A549 (cell line): ENCODE measurements around the gene TEP1. TPM values are rescaled to one million over a fixed set of nuclear protein-coding genes. Genes with fewer than 3 reads are reported as not detected.

Source experiments
- ATAC-seq, 2 experiments: fragments of 200-7000 bp in 1 of 2; fragments of >200 bp in 1 of 2; cut with Nextera tagmentation in 1 of 2; cut with Tn5 transposase in 1 of 2; 3 replicates each; pipeline versions ENCODE4 v1.8.0 to v1.9.1; 2018 to 2020; ENCODE audit warnings: mild to moderate bottlenecking in 1 of 2, moderate library complexity in 1 of 2
- CTCF ChIA-PET: fragments of 300-600 bp; sonication (Branson Sonifier 250); formaldehyde crosslinking; extraction: SDS; loops from one replicate; lab custom pipeline; 2021; ENCODE audit warnings: antibody characterized with exemption, inconsistent platforms; lab: Yijun Ruan, JAX
- POLR2A ChIA-PET: fragments of 350-600 bp; formaldehyde crosslinking; extraction: SDS; loops from one replicate; lab custom pipeline; 2021; ENCODE audit warnings: antibody characterized with exemption, inconsistent platforms; lab: Yijun Ruan, JAX
- DNase-seq, 2 experiments: peaks; one replicate each; pipeline versions ENCODE4 v3.0.0 to v3.0.0-alpha.2; 2011 to 2016; ENCODE audit warnings: low read depth in 1 of 2, low spot score in 1 of 2
- FAIRE-seq: peaks from 2 replicates; lab custom pipeline; 2011; peaks lifted over from hg19 to GRCh38; lab: Jason Lieb, UNC
- H3K27ac ChIP-seq, 2 experiments: fragments of >200 bp; sonication (Bioruptor Twin); formaldehyde crosslinking; 3 replicates each; pipeline ENCODE4 v1.5.1; 2016 to 2017
- H3K4me1 ChIP-seq: fragments of >200 bp; sonication (Bioruptor Twin); formaldehyde crosslinking; 3 replicates; pipeline ENCODE4 v1.6.1; 2016
- H3K4me2 ChIP-seq: fragments of >200 bp; sonication (Bioruptor Twin); formaldehyde crosslinking; 3 replicates; pipeline ENCODE4 v1.6.1; 2016
- H3K4me3 ChIP-seq: fragments of >200 bp; sonication (Bioruptor Twin); formaldehyde crosslinking; 3 replicates; pipeline ENCODE4 v1.5.1; 2016
- H3K9me3 ChIP-seq: fragments of >200 bp; sonication (Bioruptor Twin); formaldehyde crosslinking; 3 replicates; pipeline ENCODE4 v1.6.1; 2016
- CHD4 ChIP-seq: fragments of 200-600 bp; sonication (generic); IDR thresholded peaks from 2 replicates; pipeline ENCODE4 v1.6.1; 2016; ENCODE audit warnings: antibody characterized with exemption, mild to moderate bottlenecking, borderline replicate concordance
- CTCF ChIP-seq: fragments of >200 bp; sonication (Bioruptor Twin); formaldehyde crosslinking; IDR thresholded peaks from 3 replicates; pipeline ENCODE4 v1.5.1; 2016
- FOSL2 ChIP-seq, 2 experiments: fragments of 450-650 bp in 1 of 2; fragments of >200 bp in 1 of 2; sonication (Bioruptor Twin) in 1 of 2; formaldehyde crosslinking; IDR thresholded peaks; 2 replicates each; pipeline versions ENCODE4 v1.5.0 to v1.6.1; 2016 to 2020; ENCODE audit warnings: mild to moderate bottlenecking in 1 of 2, moderate library complexity in 1 of 2
- FOXS1 ChIP-seq: fragments of 250-450 bp; sonication (Bioruptor Pico); IDR thresholded peaks from 2 replicates; pipeline ENCODE4 v1.5.0; 2020; ENCODE audit warnings: mild to moderate bottlenecking, moderate library complexity
- KDM1A ChIP-seq: fragments of 200-600 bp; sonication (generic); IDR thresholded peaks from 2 replicates; pipeline ENCODE4 v1.6.1; 2016; ENCODE audit warnings: low read depth, mild to moderate bottlenecking
- KDM5A ChIP-seq: fragments of 200-600 bp; sonication (generic); IDR thresholded peaks from 2 replicates; pipeline ENCODE4 v1.6.1; 2016; ENCODE audit warnings: antibody characterized with exemption, mild to moderate bottlenecking
- NR3C1 ChIP-seq: fragments of >200 bp; sonication (Bioruptor Twin); formaldehyde crosslinking; IDR thresholded peaks from 3 replicates; pipeline ENCODE4 v1.6.1; 2017
- RAD21 ChIP-seq, 2 experiments: fragments of >200 bp in 1 of 2; sonication (Bioruptor Twin) in 1 of 2; formaldehyde crosslinking in 1 of 2; IDR thresholded peaks in 1 of 2; conservative IDR thresholded peaks in 1 of 2; 2 replicates in 1 of 2; 3 replicates in 1 of 2; pipeline ENCODE4 v1.6.1; 2012 to 2018; ENCODE audit warnings: inconsistent platforms in 1 of 2
- REST ChIP-seq: fragments of 200-600 bp; sonication (generic); IDR thresholded peaks from 2 replicates; pipeline ENCODE4 v1.6.1; 2016; ENCODE audit warnings: antibody characterized with exemption, mild to moderate bottlenecking, moderate library complexity
- TP53 ChIP-seq: fragments of 250-450 bp; sonication (Bioruptor Pico); IDR thresholded peaks from 2 replicates; pipeline ENCODE4 v1.5.0; 2021; ENCODE audit warnings: mild to moderate bottlenecking, moderate library complexity
- USF2 ChIP-seq: fragments of 450-650 bp; IDR thresholded peaks from 2 replicates; pipeline ENCODE4 v1.6.1; 2014; ENCODE audit warnings: antibody characterized with exemption
- WGBS: methylation state at CpG from one replicate; pipeline ENCODE4 v1.1.6; 2017; ENCODE audit errors: missing lambda C conversion rate; 5-methylcytosine and 5-hydroxymethylcytosine counted together
- polyA plus RNA-seq, 4 experiments: library from polyadenylated mRNA; depleted of rRNA in 3 of 4; stranded (reverse); fragments of >200 nt; fragmentation: RNase III in 1 of 4; extraction: RNeasy Plus Mini Kit Qiagen cat#74134 plus additional on column Dnase treatment in 1 of 4; gene quantifications; 2 replicates in 3 of 4; 3 replicates in 1 of 4; pipeline ENCODE4 v1.2.3, GENCODE V29; 2011 to 2017
- TF ChIP-seq, protein P1 (sequence below): fragments of 150-350 bp; IDR thresholded peaks from 2 replicates; pipeline ENCODE4 v1.6.1; 2014; ENCODE audit warnings: low read depth, mild to moderate bottlenecking, low read length
- TF ChIP-seq, protein P2 (sequence below): fragments of 250-450 bp; sonication (Bioruptor Pico); IDR thresholded peaks from 2 replicates; pipeline ENCODE4 v1.5.0; 2021; ENCODE audit warnings: mild to moderate bottlenecking, moderate library complexity, borderline replicate concordance
- TF ChIP-seq, protein P3 (sequence below): IDR thresholded peaks from 2 replicates; pipeline ENCODE4 v1.6.1; 2012; ENCODE audit warnings: low read depth, borderline replicate concordance
- TF ChIP-seq, protein P4 (sequence below): fragments of >200 bp; sonication (Bioruptor Twin); formaldehyde crosslinking; IDR thresholded peaks from 2 replicates; pipeline ENCODE4 v1.6.1; 2016

Gene TEP1
- polyA plus RNA-seq, 2 of the 4 experiments (the other 2 are of a cell fraction): 6.8 to 17.5 TPM

DNA sequence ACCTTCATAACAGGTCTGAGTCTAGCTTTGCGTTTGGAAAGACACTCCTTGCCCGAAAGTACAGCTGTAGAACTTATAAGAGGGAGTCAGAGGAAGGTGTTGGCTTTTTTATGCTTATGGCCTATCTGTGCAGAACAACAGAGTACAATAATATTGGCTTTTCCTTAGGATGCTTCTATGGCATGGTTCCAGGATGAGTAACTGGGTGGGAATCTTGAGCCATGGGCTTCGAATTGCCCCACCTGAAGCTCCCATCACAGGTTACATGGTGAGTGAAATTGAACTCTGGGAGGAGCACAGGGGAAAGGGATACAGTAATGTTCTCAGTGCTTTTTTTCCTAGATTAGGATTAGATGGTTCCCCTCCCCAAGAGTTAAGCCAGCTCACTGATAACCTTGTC is 56.9 kb downstream of the TEP1 start:
- POLR2A ChIA-PET: interaction anchor here (2.1 kb wide), 1 partner anchor 13 kb away, joined by 6 read pairs; the partner anchor contains the start of gene PARP2
- no peak for TF ChIP-seq CHD4
- no peak for TF ChIP-seq KDM5A
- TF ChIP-seq, protein P1, sequence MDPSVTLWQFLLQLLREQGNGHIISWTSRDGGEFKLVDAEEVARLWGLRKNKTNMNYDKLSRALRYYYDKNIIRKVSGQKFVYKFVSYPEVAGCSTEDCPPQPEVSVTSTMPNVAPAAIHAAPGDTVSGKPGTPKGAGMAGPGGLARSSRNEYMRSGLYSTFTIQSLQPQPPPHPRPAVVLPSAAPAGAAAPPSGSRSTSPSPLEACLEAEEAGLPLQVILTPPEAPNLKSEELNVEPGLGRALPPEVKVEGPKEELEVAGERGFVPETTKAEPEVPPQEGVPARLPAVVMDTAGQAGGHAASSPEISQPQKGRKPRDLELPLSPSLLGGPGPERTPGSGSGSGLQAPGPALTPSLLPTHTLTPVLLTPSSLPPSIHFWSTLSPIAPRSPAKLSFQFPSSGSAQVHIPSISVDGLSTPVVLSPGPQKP: no peak
- no peak for TF ChIP-seq USF2
- TF ChIP-seq KDM1A: no peak
- no peak for TF ChIP-seq NR3C1
- TF ChIP-seq, protein P2, sequence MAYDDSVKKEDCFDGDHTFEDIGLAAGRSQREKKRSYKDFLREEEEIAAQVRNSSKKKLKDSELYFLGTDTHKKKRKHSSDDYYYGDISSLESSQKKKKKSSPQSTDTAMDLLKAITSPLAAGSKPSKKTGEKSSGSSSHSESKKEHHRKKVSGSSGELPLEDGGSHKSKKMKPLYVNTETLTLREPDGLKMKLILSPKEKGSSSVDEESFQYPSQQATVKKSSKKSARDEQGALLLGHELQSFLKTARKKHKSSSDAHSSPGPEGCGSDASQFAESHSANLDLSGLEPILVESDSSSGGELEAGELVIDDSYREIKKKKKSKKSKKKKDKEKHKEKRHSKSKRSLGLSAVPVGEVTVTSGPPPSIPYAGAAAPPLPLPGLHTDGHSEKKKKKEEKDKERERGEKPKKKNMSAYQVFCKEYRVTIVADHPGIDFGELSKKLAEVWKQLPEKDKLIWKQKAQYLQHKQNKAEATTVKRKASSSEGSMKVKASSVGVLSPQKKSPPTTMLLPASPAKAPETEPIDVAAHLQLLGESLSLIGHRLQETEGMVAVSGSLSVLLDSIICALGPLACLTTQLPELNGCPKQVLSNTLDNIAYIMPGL (CRISPR knock-in tag): no peak
- TF ChIP-seq, protein P3, sequence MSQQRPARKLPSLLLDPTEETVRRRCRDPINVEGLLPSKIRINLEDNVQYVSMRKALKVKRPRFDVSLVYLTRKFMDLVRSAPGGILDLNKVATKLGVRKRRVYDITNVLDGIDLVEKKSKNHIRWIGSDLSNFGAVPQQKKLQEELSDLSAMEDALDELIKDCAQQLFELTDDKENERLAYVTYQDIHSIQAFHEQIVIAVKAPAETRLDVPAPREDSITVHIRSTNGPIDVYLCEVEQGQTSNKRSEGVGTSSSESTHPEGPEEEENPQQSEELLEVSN: no peak
- TF ChIP-seq CTCF: no peak
- no peak for TF ChIP-seq FOXS1 (CRISPR knock-in tag)
- TF ChIP-seq, protein P4, sequence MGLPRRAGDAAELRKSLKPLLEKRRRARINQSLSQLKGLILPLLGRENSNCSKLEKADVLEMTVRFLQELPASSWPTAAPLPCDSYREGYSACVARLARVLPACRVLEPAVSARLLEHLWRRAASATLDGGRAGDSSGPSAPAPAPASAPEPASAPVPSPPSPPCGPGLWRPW: no peak

GRCh38 chr14:20350860-20351259 is 62.4 kb downstream of the TEP1 start:
- POLR2A ChIA-PET: no interaction called here
- Histone ChIP-seq H3K4me1 (no peaks in the 10 kb centered on the region), H3K9me3 (no peaks in the 10 kb centered on the region), H3K4me3 (no peak overlapping the region), H3K4me2 (no peak overlapping the region), H3K27ac (no peak overlapping the region)
- CTCF ChIA-PET: interaction anchor here (0.7 to 2.3 kb wide), 8 partner anchors 9 to 258 kb away, joined by 3 to 13 read pairs (median 4); no protein-coding TSS in a partner anchor
- ATAC-seq (peak; percentile 45 to 68; a peak in 3 of 6 replicates), FAIRE-seq (no peak), DNase-seq (no peak)
- no peak for TF ChIP-seq TP53 (CRISPR knock-in tag)
- 0 out of 5 replicates have a peak, but pooled peaks of 1 of the 2 experiments have one; percentile 2 for TF ChIP-seq RAD21 (conservative IDR thresholded peaks at IDR 0.05 in 1 of 2, IDR thresholded peaks at IDR 0.05 in 1 of 2)

More for the DNA sequence above, 56.9 kb downstream of the TEP1 start:
- 74% methylated on average over 3 of the region's 3 CpGs for WGBS
- ATAC-seq: no peak
- no peak for DNase-seq
- CTCF ChIA-PET: interaction anchor here (0.9 to 1.5 kb wide), 3 partner anchors 13 to 29 kb away, joined by 3 to 4 read pairs (median 3); partner anchors contain the start of gene PARP2
- Histone ChIP-seq H3K9me3 (no peaks in the 10 kb centered on the region), H3K4me3 (no peak overlapping the region), H3K4me1 (0 out of 3 replicates have a peak, but pooled peaks cover 3% of the 10 kb centered on the region), H3K4me2 (no peak overlapping the region), H3K27ac (no peak overlapping the region)
- no peak for FAIRE-seq

GRCh38 chr14:20350282-20350681 is 63.0 kb downstream of the TEP1 start:
- Histone ChIP-seq H3K9me3 (no peaks in the 10 kb centered on the region), H3K27ac (no peak overlapping the region), H3K4me1 (no peaks in the 10 kb centered on the region), H3K4me2 (no peak overlapping the region), H3K4me3 (no peak overlapping the region)
- 92% methylated on average over 2 of the region's 2 CpGs for WGBS
- POLR2A ChIA-PET: no interaction called here
- ATAC-seq (no peak), FAIRE-seq (no peak), DNase-seq (no peak)
- TF ChIP-seq REST (no peak), FOSL2 (IDR thresholded peaks at IDR 0.05) (no peak), FOSL2 (CRISPR knock-in tag; IDR thresholded peaks at IDR 0.05) (0 out of 2 replicates have a peak, but pooled peaks have one; percentile 28)
- CTCF ChIA-PET: interaction anchor here (0.8 to 1.6 kb wide), 7 partner anchors 8 to 259 kb away, joined by 3 to 13 read pairs (median 3); no protein-coding TSS in a partner anchor
